ENCODE results near the gene UBE2QL1.

UBE2QL1 gene

GRCh38 chr5:6455571-6456200 is 7.0 kb downstream of the UBE2QL1 start:
- no peak for DNase-seq

DNA sequence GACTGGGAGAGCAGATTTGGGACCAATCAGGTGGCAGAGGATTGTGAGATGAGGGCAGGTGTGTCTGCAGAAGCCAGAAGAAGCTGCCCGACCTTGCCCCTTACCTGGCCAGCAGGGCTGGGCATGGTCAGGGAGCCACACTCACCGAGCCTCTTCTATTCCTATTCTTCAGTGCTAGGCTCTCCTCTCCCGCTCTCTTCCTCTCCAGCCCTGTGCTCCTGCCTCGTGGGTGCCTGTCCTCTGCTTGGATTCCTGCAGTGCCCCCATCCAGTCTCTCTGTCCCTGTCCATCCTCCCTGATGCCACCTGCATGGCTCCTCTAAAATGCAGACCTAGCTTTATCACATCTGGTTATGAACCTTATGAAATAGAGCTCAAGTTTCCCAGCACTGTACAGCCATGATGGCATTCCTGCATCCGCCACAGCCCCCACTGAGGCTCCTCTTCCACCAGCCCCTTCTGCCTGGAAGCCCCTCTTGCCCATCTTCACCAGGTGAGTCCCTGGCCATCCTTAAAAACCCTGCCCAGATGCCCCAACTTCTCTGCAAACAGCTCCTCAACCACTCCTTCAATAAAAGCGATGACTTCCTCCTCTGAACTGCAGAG is 8.2 kb downstream of the UBE2QL1 start:
- no peak for DNase-seq

DNA sequence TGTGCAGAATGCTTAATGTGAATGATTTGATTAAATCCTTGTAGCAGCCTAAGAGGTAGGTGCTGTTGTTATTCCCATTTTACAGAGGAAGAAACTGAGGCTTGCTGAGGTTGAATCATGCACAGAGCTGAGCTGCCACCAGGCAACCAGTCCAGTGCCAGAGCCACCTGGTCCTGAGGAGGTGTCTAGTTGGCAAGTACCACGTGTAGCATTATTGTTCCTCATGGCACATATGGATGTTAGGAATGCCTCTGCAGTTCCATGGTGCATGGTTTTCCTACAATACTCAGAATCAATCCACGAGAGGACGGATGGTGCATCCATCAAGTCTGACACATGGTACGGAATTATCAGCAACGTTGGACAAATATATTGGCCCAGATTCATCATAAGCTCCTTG is 8.9 kb downstream of the UBE2QL1 start:
- no peak for DNase-seq

GRCh38 chr5:6458833-6459232 is 10.2 kb downstream of the UBE2QL1 start:
- DNase-seq: no peak

DNA sequence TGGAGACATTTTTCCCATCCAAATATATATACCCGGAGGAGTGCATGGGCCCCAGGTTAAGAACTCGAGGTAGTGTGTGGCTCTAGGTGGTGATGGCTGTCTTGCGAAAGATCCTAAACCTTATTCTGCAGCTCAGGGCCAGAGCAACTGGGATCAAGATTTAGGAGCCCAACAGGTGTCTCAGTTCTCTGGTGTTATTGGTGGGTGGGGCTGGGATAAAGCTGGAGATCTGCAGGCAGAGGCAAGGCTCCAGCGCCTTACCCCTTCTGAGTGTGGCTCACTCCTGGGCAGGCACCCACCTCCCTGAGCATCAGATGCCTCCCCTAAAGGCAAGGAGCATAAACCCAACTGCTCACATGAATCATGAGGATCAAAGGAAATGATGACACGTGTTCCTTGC is 11.2 kb downstream of the UBE2QL1 start:
- no peak for DNase-seq

DNA sequence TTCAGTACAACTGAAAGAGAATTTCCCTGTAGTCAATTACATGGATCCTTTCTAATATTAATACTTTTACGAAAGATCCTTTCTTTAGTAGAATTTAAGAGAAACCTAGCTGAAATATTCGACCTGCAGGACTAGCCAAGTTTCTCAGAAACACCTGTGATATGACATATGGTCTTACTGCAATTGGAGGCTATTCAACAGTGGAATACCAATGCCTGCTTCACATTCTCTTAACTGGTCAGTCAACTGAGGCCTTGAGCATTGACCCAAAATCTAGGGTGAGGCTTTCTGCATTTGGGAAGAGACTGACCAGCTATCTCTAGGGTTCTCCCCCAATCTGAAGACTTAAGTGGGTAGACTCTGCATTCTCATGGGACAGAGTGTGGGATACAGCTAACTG is 12.3 kb downstream of the UBE2QL1 start:
- DNase-seq: no peak

GRCh38 chr5:6461793-6462650 is 13.4 kb downstream of the UBE2QL1 start:
- no peak for DNase-seq

GRCh38 chr5:6462671-6463070 is 14.0 kb downstream of the UBE2QL1 start:
- no peak for DNase-seq

DNA sequence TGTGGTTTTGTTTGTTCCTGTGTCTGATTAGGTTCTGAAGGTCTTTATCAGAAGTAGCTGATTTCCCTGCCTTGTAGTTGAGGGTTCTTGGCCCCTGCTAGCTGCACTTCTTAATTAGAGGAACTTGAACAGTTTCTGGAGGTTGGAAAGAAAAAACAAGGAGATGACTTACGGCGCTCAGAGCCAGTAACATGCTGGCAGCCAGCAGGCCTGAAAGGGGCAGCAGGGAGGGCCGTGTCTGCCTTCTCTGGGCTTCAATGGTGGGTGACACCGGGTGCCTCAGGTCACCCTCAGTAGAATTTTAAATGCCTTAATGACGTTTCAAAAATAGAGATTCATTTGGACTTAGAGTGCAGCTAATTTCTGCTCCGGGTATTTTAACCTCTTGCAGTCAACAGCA is 15.8 kb downstream of the UBE2QL1 start:
- DNase-seq: no peak

DNA sequence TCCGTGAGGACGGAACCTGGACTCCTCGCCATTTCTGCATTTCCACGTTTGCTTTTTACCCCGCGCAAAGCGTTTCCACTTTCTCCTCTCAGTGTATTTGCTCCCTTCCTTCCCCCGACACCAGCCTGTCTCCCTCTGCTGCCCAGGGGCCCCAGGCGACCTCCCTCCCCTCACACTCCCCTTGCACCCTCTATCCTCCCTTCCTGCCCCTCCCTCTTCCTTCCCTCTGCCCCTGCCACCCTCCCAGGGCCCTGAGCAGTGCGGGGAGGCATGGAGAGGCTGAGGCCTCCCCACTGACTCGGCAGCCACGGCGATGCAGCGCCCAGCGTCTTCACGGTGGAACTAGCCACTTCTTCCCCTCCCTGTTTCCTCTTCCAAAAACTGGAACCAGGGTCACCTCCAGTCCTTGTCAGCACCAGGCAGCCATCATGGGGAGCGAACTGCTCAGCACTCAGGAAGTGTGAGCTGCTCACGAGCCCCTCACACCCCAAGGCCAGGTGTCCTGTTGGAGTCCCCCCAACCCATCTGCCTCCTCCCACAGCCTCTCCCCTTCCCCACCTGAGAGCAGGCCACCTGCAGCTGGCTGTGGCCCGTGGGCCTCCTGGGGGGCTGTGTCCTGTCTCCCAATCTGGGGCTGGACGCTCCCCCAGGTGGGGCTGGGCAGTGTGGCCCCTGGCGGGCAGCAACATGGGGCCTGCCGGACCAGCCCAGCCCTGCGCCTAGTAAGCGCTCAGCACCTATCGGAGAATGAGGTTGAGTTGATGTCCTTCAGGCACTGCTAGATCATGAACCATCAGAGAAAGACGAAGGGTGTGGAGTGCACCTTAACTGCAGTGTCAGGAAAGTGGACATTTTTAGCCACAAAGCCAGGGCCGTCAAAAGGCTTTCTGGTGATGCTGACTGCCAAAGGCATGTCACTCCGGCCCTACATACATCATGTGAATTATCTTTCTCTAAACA is 17.5 kb downstream of the UBE2QL1 start:
- DNase-seq: no peak

DNA sequence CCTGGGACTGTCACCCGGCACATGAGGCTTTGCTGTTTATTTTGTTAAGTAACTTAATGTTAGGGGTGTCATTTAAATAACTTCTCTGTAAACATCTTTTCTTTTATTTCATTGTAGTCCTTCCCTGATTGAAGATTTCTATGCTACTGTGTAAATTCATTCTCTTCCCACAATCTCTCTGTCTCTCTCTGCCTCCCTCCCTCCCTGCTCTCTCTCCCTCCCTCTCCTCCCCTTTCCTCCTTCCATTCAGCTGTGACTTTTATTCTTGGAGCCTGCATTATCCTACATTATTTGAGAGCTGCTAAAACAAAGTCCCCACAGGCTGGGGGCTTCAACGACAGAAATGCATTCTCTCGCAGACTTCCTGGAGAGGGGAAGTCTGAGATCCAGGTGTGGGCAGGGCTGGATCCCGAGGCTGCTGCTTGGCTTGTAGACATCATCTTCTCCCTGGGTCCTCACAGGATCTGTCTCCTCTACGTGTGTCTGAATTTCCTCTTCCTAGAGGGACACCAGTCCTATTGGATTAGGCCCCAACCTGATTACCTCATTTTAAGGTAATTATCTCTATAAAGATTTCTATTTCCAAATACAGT is 18.4 kb downstream of the UBE2QL1 start:
- no peak for DNase-seq

DNA sequence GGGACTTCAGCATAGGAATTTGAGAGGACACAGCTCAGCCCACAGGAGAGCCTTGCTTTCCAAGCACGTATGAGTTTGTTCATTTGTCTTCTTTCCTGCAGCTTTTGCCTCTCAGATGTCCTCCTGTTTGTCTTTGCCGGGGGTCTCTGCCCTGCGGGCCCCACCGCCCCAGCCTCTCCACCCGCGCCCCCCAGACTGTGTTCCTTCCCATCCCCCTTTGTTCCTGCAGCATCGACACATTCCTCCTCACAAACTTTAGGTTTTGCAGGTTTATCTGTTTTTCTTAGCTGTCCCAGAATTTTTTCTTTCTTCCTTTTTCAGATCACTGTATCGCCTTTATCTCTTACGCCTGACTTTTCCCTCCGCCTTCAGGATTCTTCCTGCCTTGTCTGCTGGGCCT is 18.9 kb downstream of the UBE2QL1 start:
- no peak for DNase-seq

GRCh38 chr5:6468104-6468503 is 19.4 kb downstream of the UBE2QL1 start:
- DNase-seq: no peak

DNA sequence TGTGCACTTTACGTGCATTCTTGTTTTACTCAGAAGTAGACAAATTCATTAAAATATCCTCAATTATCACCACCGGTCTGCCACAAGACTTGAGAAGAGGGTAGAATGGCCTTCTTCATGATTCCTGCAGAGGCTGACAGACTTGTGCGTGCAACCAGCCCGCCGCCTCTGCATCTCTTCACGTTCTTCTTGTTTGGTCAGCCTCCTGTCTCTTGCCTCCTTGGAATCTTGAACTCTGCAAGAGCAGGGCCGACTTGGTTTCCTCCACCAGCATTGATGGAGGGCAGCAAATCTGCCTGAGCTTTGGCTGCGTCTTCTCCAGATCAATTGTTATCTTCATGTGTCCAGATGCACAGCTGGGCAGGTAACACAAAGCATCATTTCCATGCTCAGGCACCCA is 20.2 kb downstream of the UBE2QL1 start:
- DNase-seq: no peak

DNA sequence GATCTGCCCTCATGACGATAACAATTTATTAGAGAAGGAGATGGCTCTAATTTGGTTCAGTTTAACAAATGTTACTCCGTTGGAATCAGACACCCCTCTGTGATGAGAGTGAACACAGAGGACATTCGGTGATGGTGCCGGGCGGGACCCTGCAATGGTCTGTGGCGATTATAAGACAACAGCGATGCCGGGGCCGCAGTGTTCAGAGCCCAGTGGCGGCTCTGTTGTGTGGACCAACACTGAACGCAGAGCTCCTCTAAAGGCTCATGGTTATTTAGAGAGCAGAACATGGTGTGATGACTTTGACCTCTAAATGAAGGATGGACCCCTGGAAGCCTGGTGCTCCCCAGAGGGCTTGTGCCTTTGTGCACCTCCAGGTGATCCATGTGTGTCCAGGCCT is 21.2 kb downstream of the UBE2QL1 start:
- no peak for DNase-seq

GRCh38 chr5:6470672-6471071 is 22.0 kb downstream of the UBE2QL1 start:
- no peak for DNase-seq

DNA sequence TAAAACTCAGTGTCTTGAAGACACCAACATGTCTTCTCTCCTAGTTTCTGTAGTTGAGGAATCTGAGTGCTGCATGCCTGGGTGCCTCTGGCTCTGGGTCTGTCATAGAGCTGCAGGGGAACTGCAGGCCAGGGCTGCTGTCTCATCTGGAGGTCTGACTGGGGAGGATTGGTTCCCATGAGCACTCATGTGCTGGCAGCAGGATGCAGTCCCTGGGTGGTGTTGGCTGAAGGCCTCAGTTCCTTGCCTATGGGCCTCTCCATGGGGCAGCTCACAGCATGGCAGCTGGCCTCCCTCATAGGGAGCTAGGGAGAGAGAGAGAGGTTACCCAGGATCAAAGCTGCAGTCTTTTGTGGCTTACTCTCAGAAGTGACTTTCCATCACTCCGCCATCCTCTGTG is 22.6 kb downstream of the UBE2QL1 start:
- no peak for DNase-seq

DNA sequence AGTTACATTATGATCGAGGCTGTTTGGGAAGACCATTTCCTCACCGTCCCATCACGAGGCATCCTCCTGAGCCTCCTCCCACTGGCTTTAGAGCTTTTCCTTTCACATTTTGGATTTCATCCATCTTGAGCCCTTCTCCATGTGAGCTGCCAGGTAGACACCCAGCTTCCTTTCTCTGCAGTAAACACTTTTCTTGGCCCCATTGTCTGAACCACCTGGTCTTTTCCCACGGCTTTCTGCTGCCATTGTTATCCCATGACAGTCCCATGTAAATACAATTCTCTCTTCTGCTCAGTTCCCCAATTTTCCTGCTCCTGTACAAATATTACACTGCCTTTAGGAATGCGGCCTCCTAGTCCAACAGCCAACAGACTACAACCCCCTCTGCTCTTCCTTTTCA is 24.1 kb downstream of the UBE2QL1 start:
- no peak for DNase-seq

- no peak for DNase-seq
Observed at GRCh38 chr5:6473284-6473683, 24.6 kb downstream of the UBE2QL1 start.

DNA sequence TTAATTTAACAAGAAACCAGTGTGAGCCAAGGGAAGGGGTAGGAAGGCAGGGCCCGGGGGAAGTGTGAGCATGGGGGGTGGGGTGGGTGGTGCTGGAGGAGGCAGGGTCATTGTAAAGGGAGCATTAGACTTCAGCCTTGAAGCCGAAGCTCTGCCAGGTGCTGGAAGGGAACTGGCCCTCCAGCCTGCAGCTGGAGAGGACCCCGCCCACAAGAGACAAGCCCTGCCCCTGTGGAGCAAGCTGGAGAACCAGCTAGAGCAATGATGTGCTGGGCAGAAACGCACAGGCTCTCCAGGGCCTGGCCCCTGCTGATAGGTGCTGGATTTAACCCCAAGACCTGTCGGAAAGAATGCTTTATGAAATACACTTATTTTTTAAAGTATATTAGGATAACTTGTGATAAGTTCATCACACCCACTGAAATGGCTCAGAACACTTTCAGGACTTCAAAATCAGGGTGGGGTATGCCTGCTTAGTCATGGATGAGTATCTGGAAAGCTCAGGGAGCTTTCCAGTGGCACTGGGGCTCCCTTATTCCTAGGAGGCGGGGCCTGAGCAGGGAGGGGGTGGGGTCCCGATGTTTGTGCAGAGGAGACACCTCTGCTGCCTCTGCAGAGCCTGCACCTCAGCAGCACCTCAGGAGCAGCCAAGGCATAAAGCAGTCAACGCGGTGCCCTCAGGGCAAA is 27.1 kb downstream of the UBE2QL1 start:
- DNase-seq: no peak

DNA sequence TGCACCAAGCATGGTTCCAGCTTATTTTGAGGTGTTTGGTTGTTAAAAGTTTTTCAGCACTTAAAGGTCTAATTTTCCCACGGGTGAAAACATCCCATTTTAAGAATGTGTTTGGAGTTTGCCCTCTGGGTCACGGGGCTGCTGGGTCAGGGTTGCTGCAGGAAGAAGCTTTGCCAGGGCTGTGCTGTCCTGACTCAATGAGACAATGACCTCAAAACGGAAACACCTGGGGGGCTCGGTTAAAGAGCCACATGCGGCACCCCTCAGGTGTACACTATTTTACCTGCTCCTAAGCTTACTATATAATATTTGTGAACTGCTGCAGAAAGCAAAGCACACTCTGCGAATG is 27.6 kb downstream of the UBE2QL1 start:
- DNase-seq: no peak

- DNase-seq: no peak
Observed at GRCh38 chr5:6478793-6479192, 30.1 kb downstream of the UBE2QL1 start.

Measured in NCI-H1694 treated with DMSO at 0.1 percent for 48 hours (cell line).